ENCODE data around the gene DYNC1I1. TPM values are rescaled to one million over a fixed set of nuclear protein-coding genes. Genes with fewer than 3 reads are reported as not detected.

The DYNC1I1 gene
- total and polyA plus RNA-seq, 2 of the 13 experiments (the other 11 are each of a cell fraction or from before 2014, with no cell fraction given): not detected

GRCh38 chr7:95910341-95910740, 138.0 kb downstream of the DYNC1I1 start:
- no peaks in the 10 kb centered on the region for H3K79me2 ChIP-seq (ENCODE audit: insufficient read depth, low read length)
- H3K4me1 ChIP-seq (ENCODE audit: insufficient read depth, low read length): no peaks in the 10 kb centered on the region
- BruUV-seq (replicated peaks): no TSS peak
- intact Hi-C loops (cut with micrococcal nuclease; ENCODE audit: unreplicated experiment) (loop anchor here (10.0 kb wide), 2 partner anchors 504 to 1264 kb away; no protein-coding TSS in a partner anchor), in situ Hi-C loops (cut with HindIII; ENCODE audit: extremely low pct_ligation_motif_present, low pct_unique_long_range_greater_than_20kb) (loop anchor here (10.0 to 25.0 kb wide), 4 partner anchors 164 to 1927 kb away; no protein-coding TSS in a partner anchor)
- no peak overlapping the region for H2AFZ ChIP-seq (ENCODE audit: low read length)
- no peak for DNase-seq (ENCODE audit: low spot score)
- peaks cover 0 to 5% of the 10 kb centered on the region in 2 experiments; a peak in 1 of 5 replicates for H3K27me3 ChIP-seq (ENCODE audit: control insufficient read depth in 1 of 2, insufficient read depth in 2 of 2, low read length in 2 of 2)
- H3K27ac ChIP-seq (ENCODE audit: extremely low read length, insufficient read depth, low read length): no peak overlapping the region
- no peak overlapping the region for H3K4me3 ChIP-seq (replicated peaks in 1 of 3; ENCODE audit: insufficient read depth in 1 of 3, low read depth in 2 of 3, low read length in 3 of 3)
- H4K20me1 ChIP-seq (ENCODE audit: insufficient read depth, low read length): no peaks in the 10 kb centered on the region
- TF ChIP-seq MEIS1 (CRISPR knock-in tag; IDR thresholded peaks at IDR 0.05; ENCODE audit: borderline replicate concordance) (no peak), ZSCAN12 (CRISPR knock-in tag; IDR thresholded peaks at IDR 0.05) (no peak), ZBTB49 (CRISPR knock-in tag; IDR thresholded peaks at IDR 0.05; ENCODE audit: borderline replicate concordance) (no peak), TGIF2 (CRISPR knock-in tag; IDR thresholded peaks at IDR 0.05) (no peak), NFKBIZ (CRISPR knock-in tag; IDR thresholded peaks at IDR 0.05) (no peak), ZNF367 (CRISPR knock-in tag; IDR thresholded peaks at IDR 0.05; ENCODE audit: borderline replicate concordance) (no peak), HDAC6 (IDR thresholded peaks at IDR 0.05; ENCODE audit: low read depth, low read length) (no peak), DR1 (CRISPR knock-in tag; IDR thresholded peaks at IDR 0.05) (no peak), ZNF24 (IDR thresholded peaks at IDR 0.05) (no peak), KLF11 (CRISPR knock-in tag; IDR thresholded peaks at IDR 0.05) (no peak), MZF1 (CRISPR knock-in tag; IDR thresholded peaks at IDR 0.05; ENCODE audit: borderline replicate concordance) (no peak), ZNF441 (CRISPR knock-in tag; IDR thresholded peaks at IDR 0.05; ENCODE audit: borderline replicate concordance) (no peak), ZNF460 (CRISPR knock-in tag; IDR thresholded peaks at IDR 0.05; ENCODE audit: borderline replicate concordance) (no peak), GMEB2 (CRISPR knock-in tag; IDR thresholded peaks at IDR 0.05; ENCODE audit: low read depth) (no peak), ZNF17 (CRISPR knock-in tag; IDR thresholded peaks at IDR 0.05) (no peak), ZNF607 (CRISPR knock-in tag; IDR thresholded peaks at IDR 0.05; ENCODE audit: borderline replicate concordance) (no peak)
- TF ChIP-seq, protein P1, sequence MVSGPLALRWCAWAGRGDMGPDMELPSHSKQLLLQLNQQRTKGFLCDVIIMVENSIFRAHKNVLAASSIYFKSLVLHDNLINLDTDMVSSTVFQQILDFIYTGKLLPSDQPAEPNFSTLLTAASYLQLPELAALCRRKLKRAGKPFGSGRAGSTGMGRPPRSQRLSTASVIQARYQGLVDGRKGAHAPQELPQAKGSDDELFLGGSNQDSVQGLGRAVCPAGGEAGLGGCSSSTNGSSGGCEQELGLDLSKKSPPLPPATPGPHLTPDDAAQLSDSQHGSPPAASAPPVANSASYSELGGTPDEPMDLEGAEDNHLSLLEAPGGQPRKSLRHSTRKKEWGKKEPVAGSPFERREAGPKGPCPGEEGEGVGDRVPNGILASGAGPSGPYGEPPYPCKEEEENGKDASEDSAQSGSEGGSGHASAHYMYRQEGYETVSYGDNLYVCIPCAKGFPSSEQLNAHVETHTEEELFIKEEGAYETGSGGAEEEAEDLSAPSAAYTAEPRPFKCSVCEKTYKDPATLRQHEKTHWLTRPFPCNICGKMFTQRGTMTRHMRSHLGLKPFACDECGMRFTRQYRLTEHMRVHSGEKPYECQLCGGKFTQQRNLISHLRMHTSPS (CRISPR knock-in tag; IDR thresholded peaks at IDR 0.05; ENCODE audit: low read depth): no peak
- TF ChIP-seq, protein P2, sequence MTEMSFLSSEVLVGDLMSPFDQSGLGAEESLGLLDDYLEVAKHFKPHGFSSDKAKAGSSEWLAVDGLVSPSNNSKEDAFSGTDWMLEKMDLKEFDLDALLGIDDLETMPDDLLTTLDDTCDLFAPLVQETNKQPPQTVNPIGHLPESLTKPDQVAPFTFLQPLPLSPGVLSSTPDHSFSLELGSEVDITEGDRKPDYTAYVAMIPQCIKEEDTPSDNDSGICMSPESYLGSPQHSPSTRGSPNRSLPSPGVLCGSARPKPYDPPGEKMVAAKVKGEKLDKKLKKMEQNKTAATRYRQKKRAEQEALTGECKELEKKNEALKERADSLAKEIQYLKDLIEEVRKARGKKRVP (CRISPR knock-in tag; IDR thresholded peaks at IDR 0.05): no peak
- no peaks in the 10 kb centered on the region for H3K36me3 ChIP-seq (replicated peaks in 1 of 2; ENCODE audit: control insufficient read depth in 1 of 2, insufficient read depth in 2 of 2, low read length in 2 of 2)
- no peaks in the 10 kb centered on the region for H3K9me3 ChIP-seq (ENCODE audit: low read length)
- no peak for FAIRE-seq
- CTCF ChIA-PET (ENCODE audit: low intra/inter-chr PET ratio, low total read pairs): no interaction called here
- no peak for ATAC-seq
- POLR2A ChIA-PET: no interaction called here
- H3K9ac ChIP-seq (ENCODE audit: insufficient read depth, low read depth, low read length): no peak overlapping the region
- no peak overlapping the region for H3K4me2 ChIP-seq (ENCODE audit: low read depth, low read length)

Data from HepG2 (cell line).